Astrocyte (in vitro differentiated cells and primary cell): ENCODE results near the gene LTBP3. TPM values are rescaled to one million over a fixed set of nuclear protein-coding genes. Genes with fewer than 3 reads are reported as not detected.

Experiments
- DNase-seq: peaks from one replicate; pipeline ENCODE4 v3.0.0-alpha.2; 2010; ENCODE audit warnings: low read depth
- FAIRE-seq: peaks from 2 replicates; lab custom pipeline; 2011; peaks lifted over from hg19 to GRCh38; lab: Jason Lieb, UNC
- H2AFZ ChIP-seq: 2 replicates; pipeline ENCODE4 v1.6.0; 2012; ENCODE audit warnings: low read depth, low read length, inconsistent platforms
- H3K27ac ChIP-seq: 2 replicates; pipeline ENCODE4 v1.5.1; 2011; ENCODE audit warnings: low read depth, low read length, inconsistent platforms
- H3K27me3 ChIP-seq: 2 replicates; pipeline ENCODE4 v1.6.0; 2011; ENCODE audit warnings: low read length, inconsistent platforms; ENCODE audit not compliant: insufficient read depth
- H3K36me3 ChIP-seq: 2 replicates; pipeline ENCODE4 v1.5.1; 2011; ENCODE audit warnings: low read length, inconsistent platforms; ENCODE audit not compliant: insufficient read depth
- H3K4me1 ChIP-seq: 2 replicates; pipeline ENCODE4 v1.5.1; 2011; ENCODE audit warnings: low read length, inconsistent platforms; ENCODE audit not compliant: insufficient read depth
- H3K4me2 ChIP-seq: 2 replicates; pipeline ENCODE4 v1.6.0; 2012; ENCODE audit warnings: low read length, inconsistent platforms
- H3K4me3 ChIP-seq: 2 replicates; pipeline ENCODE4 v1.5.1; 2011; ENCODE audit warnings: low read depth, mild to moderate bottlenecking, low read length, inconsistent platforms; ENCODE audit not compliant: insufficient read depth
- H3K79me2 ChIP-seq: 2 replicates; pipeline ENCODE4 v1.6.0; 2012; ENCODE audit warnings: mild to moderate bottlenecking, low read length, inconsistent platforms; ENCODE audit not compliant: insufficient read depth
- H3K9ac ChIP-seq: 2 replicates; pipeline ENCODE4 v1.6.0; 2012; ENCODE audit warnings: mild to moderate bottlenecking, low read length, inconsistent platforms
- H3K9me3 ChIP-seq: 2 replicates; pipeline ENCODE4 v1.5.1; 2012; ENCODE audit warnings: low read depth, mild to moderate bottlenecking, low read length, inconsistent platforms; ENCODE audit not compliant: insufficient read depth
- H4K20me1 ChIP-seq: 2 replicates; pipeline ENCODE4 v1.6.0; 2012; ENCODE audit warnings: low read length, inconsistent platforms; ENCODE audit not compliant: insufficient read depth
- H3K27ac Mint-ChIP-seq: one replicate; pipeline ENCODE4 v1.8.0; 2021; ENCODE audit warnings: mild to moderate bottlenecking, mixed read lengths; ENCODE audit not compliant: unreplicated experiment
- H3K27me3 Mint-ChIP-seq: one replicate; pipeline ENCODE4 v1.8.0; 2021; ENCODE audit warnings: low read depth, mixed read lengths; ENCODE audit not compliant: unreplicated experiment
- H3K36me3 Mint-ChIP-seq: one replicate; pipeline ENCODE4 v1.8.0; 2021; ENCODE audit warnings: low read depth, mixed read lengths; ENCODE audit not compliant: unreplicated experiment
- H3K4me1 Mint-ChIP-seq: one replicate; pipeline ENCODE4 v1.8.0; 2021; ENCODE audit warnings: low read depth, mixed read lengths; ENCODE audit not compliant: unreplicated experiment
- H3K4me3 Mint-ChIP-seq: one replicate; pipeline ENCODE4 v1.8.0; 2021; ENCODE audit warnings: mild to moderate bottlenecking, moderate library complexity, mixed read lengths; ENCODE audit not compliant: unreplicated experiment
- H3K9me3 Mint-ChIP-seq: one replicate; pipeline ENCODE4 v1.8.0; 2021; ENCODE audit warnings: mild to moderate bottlenecking, mixed read lengths; ENCODE audit not compliant: unreplicated experiment
- CTCF ChIP-seq: IDR thresholded peaks from 2 replicates; pipeline ENCODE4 v1.5.1; 2011; ENCODE audit warnings: low read depth, mild to moderate bottlenecking, inconsistent platforms, low read length, moderate library complexity; ENCODE audit not compliant: insufficient read depth
- EZH2 ChIP-seq: IDR thresholded peaks from 2 replicates; pipeline ENCODE4 v1.6.1; 2012; ENCODE audit warnings: mild to moderate bottlenecking, low read length, inconsistent platforms; ENCODE audit not compliant: insufficient read depth
- total RNA-seq: library from RNA; stranded (reverse); gene quantifications from 2 replicates; pipeline ENCODE4 v1.2.1, GENCODE V29; 2021

The LTBP3 gene
- total RNA-seq, 1 donor from 2014 or later, result 33.2 TPM

- H3K36me3 ChIP-seq, result peaks cover 20% of the 10 kb centered on the region
- peaks cover 76% of the 10 kb centered on the region for H3K79me2 ChIP-seq
- TF ChIP-seq EZH2, result no peak
- H3K9me3 ChIP-seq, result no peaks in the 10 kb centered on the region
- no peak overlapping the region for H2AFZ ChIP-seq
- FAIRE-seq, result no peak
- peaks cover 41% of the 10 kb centered on the region for H3K4me1 Mint-ChIP-seq
- peak overlapping the region; percentile 100 for H3K4me3 ChIP-seq
- peak overlapping the region; percentile 72 for H3K4me3 Mint-ChIP-seq
- peak overlapping the region; percentile 98 for H3K27ac ChIP-seq
- peak overlapping the region; percentile 84 for H3K4me2 ChIP-seq
- DNase-seq, result peak; percentile 94
- H3K27ac Mint-ChIP-seq, result no peak overlapping the region
- no peaks in the 10 kb centered on the region for H3K36me3 Mint-ChIP-seq
- H3K4me1 ChIP-seq, result peaks cover 51% of the 10 kb centered on the region
- H3K9me3 Mint-ChIP-seq, result peaks cover 2% of the 10 kb centered on the region
- peaks cover 33% of the 10 kb centered on the region for H4K20me1 ChIP-seq
- peak overlapping the region; percentile 100 for H3K9ac ChIP-seq
- no peaks in the 10 kb centered on the region for H3K27me3 Mint-ChIP-seq
- no peaks in the 10 kb centered on the region for H3K27me3 ChIP-seq
These were observed 60.8 kb downstream of the LTBP3 start for GRCh38 chr11:65497141-65498041.

- H3K36me3 Mint-ChIP-seq, result no peaks in the 10 kb centered on the region
- H3K27me3 Mint-ChIP-seq, result no peaks in the 10 kb centered on the region
- no peak for FAIRE-seq
- H3K9me3 Mint-ChIP-seq, result peaks cover 2% of the 10 kb centered on the region
- H3K27ac ChIP-seq, result peak overlapping the region; percentile 98
- peak overlapping the region; percentile 91 for H3K9ac ChIP-seq
- H3K4me3 Mint-ChIP-seq, result peak overlapping the region; percentile 72
- peaks cover 12% of the 10 kb centered on the region for H3K36me3 ChIP-seq
- peaks cover 25% of the 10 kb centered on the region for H4K20me1 ChIP-seq
- peaks cover 48% of the 10 kb centered on the region for H3K4me1 Mint-ChIP-seq
- no peaks in the 10 kb centered on the region for H3K9me3 ChIP-seq
- peaks cover 68% of the 10 kb centered on the region for H3K79me2 ChIP-seq
- peaks cover 60% of the 10 kb centered on the region for H3K4me1 ChIP-seq
- no peaks in the 10 kb centered on the region for H3K27me3 ChIP-seq
- TF ChIP-seq EZH2, result no peak
- TF ChIP-seq CTCF, result no peak
- DNase-seq, result no peak
- no peak overlapping the region for H3K27ac Mint-ChIP-seq
- H2AFZ ChIP-seq, result no peak overlapping the region
- peak overlapping the region; percentile 84 for H3K4me2 ChIP-seq
- peak overlapping the region; percentile 45 for H3K4me3 ChIP-seq
These were observed 61.6 kb downstream of the LTBP3 start for GRCh38 chr11:65496304-65497140.
